HG03139 (cell line): ENCODE measurements around the gene EIF4B.

Experiments
- ATAC-seq: cut with Tn5 transposase; IDR thresholded peaks from one replicate; pipeline ENCODE4 v1.9.1; 2021; ENCODE audit not compliant: unreplicated experiment

EIF4B gene

GRCh38 chr12:53044896-53045695 is 38.8 kb downstream of the EIF4B start:
- no peak for ATAC-seq

- no peak for ATAC-seq
Observed at GRCh38 chr12:53045696-53046045, 39.4 kb downstream of the EIF4B start.

- peak; percentile 35 for ATAC-seq
Observed at GRCh38 chr12:53046655-53047220, 40.5 kb downstream of the EIF4B start.

GRCh38 chr12:53047221-53048032 is 41.2 kb downstream of the EIF4B start:
- peak; percentile 59 for ATAC-seq

GRCh38 chr12:53048033-53048779 is 42.0 kb downstream of the EIF4B start:
- no peak for ATAC-seq

GRCh38 chr12:53048780-53049401 is 42.6 kb downstream of the EIF4B start:
- no peak for ATAC-seq

- no peak for ATAC-seq
Observed at GRCh38 chr12:53049571-53050318, 43.5 kb downstream of the EIF4B start, which contains the start of gene TNS2. TNS2 (plus strand) TSS chr12:53050065; CDS start chr12:53050186, 121 bp downstream.

- no peak for ATAC-seq
Observed at GRCh38 chr12:53050426-53051057, 44.3 kb downstream of the EIF4B start.

- ATAC-seq: no peak
Observed at GRCh38 chr12:53051058-53051880, 45.0 kb downstream of the EIF4B start.

GRCh38 chr12:53051881-53052412 is 45.7 kb downstream of the EIF4B start:
- no peak for ATAC-seq

- ATAC-seq: no peak
Observed at GRCh38 chr12:53052419-53053217, 46.4 kb downstream of the EIF4B start.

- ATAC-seq: no peak
Observed at GRCh38 chr12:53053218-53054111, 47.2 kb downstream of the EIF4B start.

GRCh38 chr12:53054112-53054878 is 48.0 kb downstream of the EIF4B start:
- ATAC-seq: peak; percentile 74

GRCh38 chr12:53055471-53056266 is 49.4 kb downstream of the EIF4B start:
- ATAC-seq: no peak

- ATAC-seq: no peak
Observed at GRCh38 chr12:53056296-53056695, 50.0 kb downstream of the EIF4B start.
